Measurements from ENCODE around the gene HDLBP. TPM values are rescaled to one million over a fixed set of nuclear protein-coding genes. Genes with fewer than 3 reads are reported as not detected.

The HDLBP gene
- total and polyA plus RNA-seq, 10 of the 15 experiments (the other 5 are each of a cell fraction or from before 2014, with no cell fraction given) = 19.5 to 383 (median 249) TPM

DNA sequence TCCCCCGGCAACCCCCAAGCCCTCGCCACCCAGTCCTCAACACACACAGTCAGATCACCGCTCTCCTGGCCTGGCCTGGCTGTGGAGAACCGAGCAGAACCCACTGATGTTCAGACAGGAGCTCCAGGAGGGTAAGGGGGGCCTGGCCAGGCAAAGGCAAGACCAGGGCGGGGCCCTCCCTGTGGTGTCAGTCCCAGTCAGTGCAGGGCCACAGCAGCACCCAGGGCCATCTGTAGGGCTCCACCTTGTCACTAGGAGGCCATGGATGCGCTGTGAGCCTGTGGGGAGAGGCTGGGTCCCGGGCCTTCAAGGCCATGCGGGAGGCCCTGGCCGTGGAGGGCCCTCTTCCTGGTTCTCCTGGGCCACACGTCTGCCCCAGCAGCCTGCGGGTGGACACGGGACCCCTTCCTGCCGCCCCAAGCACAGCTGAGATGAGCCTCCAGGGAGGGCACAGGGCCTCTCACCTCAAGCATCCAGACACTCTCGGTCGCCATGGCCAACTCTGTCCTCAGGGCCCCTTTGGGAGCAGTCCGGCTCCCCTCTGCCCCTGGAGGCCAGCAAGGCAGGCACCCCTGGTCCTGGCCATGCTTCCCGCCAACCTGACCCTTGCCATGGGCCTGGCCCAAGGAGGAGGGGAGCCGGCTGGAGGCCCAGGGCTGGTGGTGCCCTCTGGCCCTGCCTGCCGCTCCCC, 125.0 kb downstream of the HDLBP start (continued):
- TF ChIP-seq, protein P1, sequence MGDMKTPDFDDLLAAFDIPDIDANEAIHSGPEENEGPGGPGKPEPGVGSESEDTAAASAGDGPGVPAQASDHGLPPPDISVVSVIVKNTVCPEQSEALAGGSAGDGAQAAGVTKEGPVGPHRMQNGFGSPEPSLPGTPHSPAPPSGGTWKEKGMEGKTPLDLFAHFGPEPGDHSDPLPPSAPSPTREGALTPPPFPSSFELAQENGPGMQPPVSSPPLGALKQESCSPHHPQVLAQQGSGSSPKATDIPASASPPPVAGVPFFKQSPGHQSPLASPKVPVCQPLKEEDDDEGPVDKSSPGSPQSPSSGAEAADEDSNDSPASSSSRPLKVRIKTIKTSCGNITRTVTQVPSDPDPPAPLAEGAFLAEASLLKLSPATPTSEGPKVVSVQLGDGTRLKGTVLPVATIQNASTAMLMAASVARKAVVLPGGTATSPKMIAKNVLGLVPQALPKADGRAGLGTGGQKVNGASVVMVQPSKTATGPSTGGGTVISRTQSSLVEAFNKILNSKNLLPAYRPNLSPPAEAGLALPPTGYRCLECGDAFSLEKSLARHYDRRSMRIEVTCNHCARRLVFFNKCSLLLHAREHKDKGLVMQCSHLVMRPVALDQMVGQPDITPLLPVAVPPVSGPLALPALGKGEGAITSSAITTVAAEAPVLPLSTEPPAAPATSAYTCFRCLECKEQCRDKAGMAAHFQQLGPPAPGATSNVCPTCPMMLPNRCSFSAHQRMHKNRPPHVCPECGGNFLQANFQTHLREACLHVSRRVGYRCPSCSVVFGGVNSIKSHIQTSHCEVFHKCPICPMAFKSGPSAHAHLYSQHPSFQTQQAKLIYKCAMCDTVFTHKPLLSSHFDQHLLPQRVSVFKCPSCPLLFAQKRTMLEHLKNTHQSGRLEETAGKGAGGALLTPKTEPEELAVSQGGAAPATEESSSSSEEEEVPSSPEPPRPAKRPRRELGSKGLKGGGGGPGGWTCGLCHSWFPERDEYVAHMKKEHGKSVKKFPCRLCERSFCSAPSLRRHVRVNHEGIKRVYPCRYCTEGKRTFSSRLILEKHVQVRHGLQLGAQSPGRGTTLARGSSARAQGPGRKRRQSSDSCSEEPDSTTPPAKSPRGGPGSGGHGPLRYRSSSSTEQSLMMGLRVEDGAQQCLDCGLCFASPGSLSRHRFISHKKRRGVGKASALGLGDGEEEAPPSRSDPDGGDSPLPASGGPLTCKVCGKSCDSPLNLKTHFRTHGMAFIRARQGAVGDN (IDR thresholded peaks at IDR 0.05) = no peak
- TF ChIP-seq TCF7 (IDR thresholded peaks at IDR 0.05; ENCODE audit: borderline replicate concordance) (no peak), MYB (IDR thresholded peaks at IDR 0.05; ENCODE audit: borderline replicate concordance, low read depth, low read length) (no peak), WRNIP1 (IDR thresholded peaks at IDR 0.05; ENCODE audit: borderline replicate concordance, low read depth, low read length) (no peak)
- TF ChIP-seq, protein P2, sequence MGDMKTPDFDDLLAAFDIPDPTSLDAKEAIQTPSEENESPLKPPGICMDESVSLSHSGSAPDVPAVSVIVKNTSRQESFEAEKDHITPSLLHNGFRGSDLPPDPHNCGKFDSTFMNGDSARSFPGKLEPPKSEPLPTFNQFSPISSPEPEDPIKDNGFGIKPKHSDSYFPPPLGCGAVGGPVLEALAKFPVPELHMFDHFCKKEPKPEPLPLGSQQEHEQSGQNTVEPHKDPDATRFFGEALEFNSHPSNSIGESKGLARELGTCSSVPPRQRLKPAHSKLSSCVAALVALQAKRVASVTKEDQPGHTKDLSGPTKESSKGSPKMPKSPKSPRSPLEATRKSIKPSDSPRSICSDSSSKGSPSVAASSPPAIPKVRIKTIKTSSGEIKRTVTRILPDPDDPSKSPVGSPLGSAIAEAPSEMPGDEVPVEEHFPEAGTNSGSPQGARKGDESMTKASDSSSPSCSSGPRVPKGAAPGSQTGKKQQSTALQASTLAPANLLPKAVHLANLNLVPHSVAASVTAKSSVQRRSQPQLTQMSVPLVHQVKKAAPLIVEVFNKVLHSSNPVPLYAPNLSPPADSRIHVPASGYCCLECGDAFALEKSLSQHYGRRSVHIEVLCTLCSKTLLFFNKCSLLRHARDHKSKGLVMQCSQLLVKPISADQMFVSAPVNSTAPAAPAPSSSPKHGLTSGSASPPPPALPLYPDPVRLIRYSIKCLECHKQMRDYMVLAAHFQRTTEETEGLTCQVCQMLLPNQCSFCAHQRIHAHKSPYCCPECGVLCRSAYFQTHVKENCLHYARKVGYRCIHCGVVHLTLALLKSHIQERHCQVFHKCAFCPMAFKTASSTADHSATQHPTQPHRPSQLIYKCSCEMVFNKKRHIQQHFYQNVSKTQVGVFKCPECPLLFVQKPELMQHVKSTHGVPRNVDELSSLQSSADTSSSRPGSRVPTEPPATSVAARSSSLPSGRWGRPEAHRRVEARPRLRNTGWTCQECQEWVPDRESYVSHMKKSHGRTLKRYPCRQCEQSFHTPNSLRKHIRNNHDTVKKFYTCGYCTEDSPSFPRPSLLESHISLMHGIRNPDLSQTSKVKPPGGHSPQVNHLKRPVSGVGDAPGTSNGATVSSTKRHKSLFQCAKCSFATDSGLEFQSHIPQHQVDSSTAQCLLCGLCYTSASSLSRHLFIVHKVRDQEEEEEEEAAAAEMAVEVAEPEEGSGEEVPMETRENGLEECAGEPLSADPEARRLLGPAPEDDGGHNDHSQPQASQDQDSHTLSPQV (IDR thresholded peaks at IDR 0.05) = no peak

All from GM12878 (cell line).